H9 (cell line): ENCODE data around the gene WDR82. TPM values are rescaled to one million over a fixed set of nuclear protein-coding genes. Genes with fewer than 3 reads are reported as not detected.

Experiments
- DNase-seq: peaks from one replicate; pipeline ENCODE4 v3.0.0-alpha.2; 2017
- H2AFZ ChIP-seq: one replicate; pipeline ENCODE4 v1.6.1; 2013; ENCODE audit warnings: mild to moderate bottlenecking, low read length, control low read depth, moderate library complexity
- H2AK5ac ChIP-seq: 2 replicates; pipeline ENCODE4 v1.6.1; 2013; ENCODE audit warnings: low read length, control low read depth, mixed read lengths; ENCODE audit not compliant: insufficient read length
- H2BK120ac ChIP-seq: one replicate; pipeline ENCODE4 v1.6.1; 2013; ENCODE audit warnings: low read depth, mild to moderate bottlenecking, low read length, control low read depth, inconsistent platforms; ENCODE audit not compliant: poor library complexity, severe bottlenecking
- H2BK12ac ChIP-seq: 2 replicates; pipeline ENCODE4 v1.6.1; 2013; ENCODE audit warnings: low read length, control low read depth, mixed read lengths, low read depth; ENCODE audit not compliant: insufficient read length
- H2BK15ac ChIP-seq: 2 replicates; pipeline ENCODE4 v1.6.1; 2013; ENCODE audit warnings: low read depth, low read length, control low read depth
- H2BK20ac ChIP-seq: one replicate; pipeline ENCODE4 v1.6.1; 2013; ENCODE audit warnings: low read depth, mild to moderate bottlenecking, low read length, control low read depth, inconsistent platforms; ENCODE audit not compliant: poor library complexity, severe bottlenecking
- H2BK5ac ChIP-seq: 2 replicates; pipeline ENCODE4 v1.6.1; 2013; ENCODE audit warnings: low read length, control low read depth, mixed read lengths; ENCODE audit not compliant: insufficient read length
- H3K14ac ChIP-seq: 2 replicates; pipeline ENCODE4 v1.6.1; 2013; ENCODE audit warnings: low read length, control low read depth; ENCODE audit not compliant: insufficient read depth
- H3K18ac ChIP-seq: 2 replicates; pipeline ENCODE4 v1.6.1; 2013; ENCODE audit warnings: low read depth, mild to moderate bottlenecking, mixed read lengths, low read length, control low read depth; ENCODE audit not compliant: insufficient read length
- H3K23ac ChIP-seq: 2 replicates; pipeline ENCODE4 v1.6.1; 2013; ENCODE audit warnings: low read length, control low read depth, mixed read lengths, low read depth; ENCODE audit not compliant: insufficient read length
- H3K23me2 ChIP-seq: 2 replicates; pipeline ENCODE4 v1.6.1; 2013; ENCODE audit warnings: low read depth, mild to moderate bottlenecking, mixed read lengths, low read length, control low read depth; ENCODE audit not compliant: insufficient read length, poor library complexity, severe bottlenecking
- H3K27ac ChIP-seq: 2 replicates; pipeline ENCODE4 v1.5.1; 2013; ENCODE audit warnings: low read length, control low read depth, mixed read lengths, low read depth; ENCODE audit not compliant: insufficient read length
- H3K27me3 ChIP-seq: 2 replicates; pipeline ENCODE4 v1.6.1; 2013; ENCODE audit warnings: low read length, control low read depth, inconsistent platforms; ENCODE audit not compliant: insufficient read depth
- H3K4ac ChIP-seq: 2 replicates; pipeline ENCODE4 v1.6.1; 2013; ENCODE audit warnings: low read depth, mild to moderate bottlenecking, control low read depth, inconsistent platforms, low read length, moderate library complexity
- H3K4me1 ChIP-seq: 2 replicates; pipeline ENCODE4 v1.6.1; 2013; ENCODE audit warnings: low read length, control low read depth, inconsistent platforms; ENCODE audit not compliant: insufficient read depth
- H3K4me2 ChIP-seq: 2 replicates; pipeline ENCODE4 v1.6.1; 2013; ENCODE audit warnings: low read length, control low read depth, mixed read lengths; ENCODE audit not compliant: insufficient read length, insufficient read depth
- H3K56ac ChIP-seq: 2 replicates; pipeline ENCODE4 v1.6.1; 2013; ENCODE audit warnings: low read depth, mild to moderate bottlenecking, mixed read lengths, low read length, control low read depth; ENCODE audit not compliant: insufficient read length
- H3K79me1 ChIP-seq: 2 replicates; pipeline ENCODE4 v1.6.1; 2013; ENCODE audit warnings: low read depth, mild to moderate bottlenecking, moderate library complexity, low read length, control low read depth, inconsistent platforms; ENCODE audit not compliant: insufficient read depth, poor library complexity, severe bottlenecking
- H3K79me2 ChIP-seq: 2 replicates; pipeline ENCODE4 v1.6.1; 2013; ENCODE audit warnings: low read length, control low read depth, inconsistent platforms; ENCODE audit not compliant: insufficient read depth
- H3K9ac ChIP-seq: 2 replicates; pipeline ENCODE4 v1.6.1; 2013; ENCODE audit warnings: low read length, control low read depth, mixed read lengths; ENCODE audit not compliant: insufficient read length; ENCODE audit errors: extremely low read depth
- H3K9me3 ChIP-seq: one replicate; pipeline ENCODE4 v1.6.1; 2013; ENCODE audit warnings: low read depth, low read length, inconsistent platforms; ENCODE audit not compliant: control insufficient read depth
- H3T11ph ChIP-seq: one replicate; pipeline ENCODE4 v1.6.1; 2013; ENCODE audit warnings: mild to moderate bottlenecking, low read length, control low read depth, inconsistent platforms
- H4K20me1 ChIP-seq: one replicate; pipeline ENCODE4 v1.6.1; 2013; ENCODE audit not compliant: control insufficient read depth, insufficient read length, insufficient read depth
- H4K5ac ChIP-seq: 2 replicates; pipeline ENCODE4 v1.6.1; 2013; ENCODE audit warnings: low read depth, mild to moderate bottlenecking, mixed read lengths, low read length, control low read depth; ENCODE audit not compliant: insufficient read length
- H4K8ac ChIP-seq: replicated peaks from 2 replicates; pipeline ENCODE4 v1.6.1; 2013; ENCODE audit warnings: low read length, control low read depth, mixed read lengths, low read depth; ENCODE audit not compliant: insufficient read length
- H4K91ac ChIP-seq: 2 replicates; pipeline ENCODE4 v1.6.1; 2013; ENCODE audit warnings: low read depth, mild to moderate bottlenecking, moderate library complexity, mixed read lengths, low read length, control low read depth; ENCODE audit not compliant: insufficient read length
- H3K27ac Mint-ChIP-seq, 3 experiments: 2 replicates in 2 of 3; 3 replicates in 1 of 3; pipeline ENCODE4 v1.8.0; 2020 to 2021; ENCODE audit warnings: mixed read lengths in 3 of 3, mild to moderate bottlenecking in 1 of 3, moderate library complexity in 1 of 3
- H3K27me3 Mint-ChIP-seq: 2 replicates; pipeline ENCODE4 v1.8.0; 2021; ENCODE audit warnings: low read depth, mild to moderate bottlenecking, moderate library complexity, mixed read lengths
- H3K36me3 Mint-ChIP-seq, 3 experiments: 2 replicates in 2 of 3; 3 replicates in 1 of 3; pipeline ENCODE4 v1.8.0; 2020 to 2021; ENCODE audit warnings: low read depth in 3 of 3, mixed read lengths in 3 of 3; ENCODE audit not compliant: insufficient read depth in 1 of 3
- H3K4me1 Mint-ChIP-seq, 2 experiments: 2 replicates each; pipeline ENCODE4 v1.8.0; 2020; ENCODE audit warnings: mixed read lengths in 2 of 2
- H3K4me3 Mint-ChIP-seq, 2 experiments: 2 replicates in 1 of 2; 3 replicates in 1 of 2; pipeline ENCODE4 v1.8.0; 2020 to 2021; ENCODE audit warnings: mild to moderate bottlenecking in 2 of 2, mixed read lengths in 2 of 2, moderate library complexity in 1 of 2
- H3K9me3 Mint-ChIP-seq, 2 experiments: 2 replicates in 1 of 2; 3 replicates in 1 of 2; pipeline ENCODE4 v1.8.0; 2020; ENCODE audit warnings: mild to moderate bottlenecking in 2 of 2, mixed read lengths in 2 of 2, moderate library complexity in 1 of 2
- CTCF ChIP-seq: fragments of 200-600 bp; sonication (generic); conservative IDR thresholded peaks from 3 replicates; pipeline ENCODE4 v1.8.0; 2021; ENCODE audit warnings: antibody characterized with exemption, mild to moderate bottlenecking
- WGBS: extraction: QIAGEN DNeasy Blood & Tissue Kit; methylation state at CpG from one replicate; pipeline ENCODE4 v1.1.7; 2013; ENCODE audit warnings: missing lambda C conversion rate, low lambda C conversion rate, mixed read lengths; ENCODE audit not compliant: insufficient read length; ENCODE audit errors: extremely low coverage; 5-methylcytosine and 5-hydroxymethylcytosine counted together
- total RNA-seq: library from RNA; stranded (reverse); gene quantifications from 2 replicates; pipeline ENCODE4 v1.2.1, GENCODE V29; 2021

WDR82 gene
- total RNA-seq, 1 experiment from 2014 or later, result 83.1 TPM

GRCh38 chr3:52311576-52312119, 33.2 kb upstream of the WDR82 start:
- Histone ChIP-seq H4K8ac (no peak overlapping the region), H3K23ac (no peak overlapping the region), H4K91ac (no peak overlapping the region), H3K9me3 (no peaks in the 10 kb centered on the region), H3K4me1 (no peaks in the 10 kb centered on the region), H3K56ac (no peak overlapping the region), H3K23me2 (no peaks in the 10 kb centered on the region), H2BK12ac (no peak overlapping the region), H2AFZ (no peak overlapping the region), H3K9ac (no peak overlapping the region), H2BK20ac (no peak overlapping the region), H2BK15ac (no peak overlapping the region), H2AK5ac (no peak overlapping the region), H3K4me2 (no peak overlapping the region), H3K14ac (no peak overlapping the region), H2BK120ac (no peak overlapping the region), H3K27me3 (no peaks in the 10 kb centered on the region), H4K20me1 (no peaks in the 10 kb centered on the region), H3K18ac (no peak overlapping the region), H4K5ac (no peak overlapping the region), H3K79me1 (no peaks in the 10 kb centered on the region), H2BK5ac (no peak overlapping the region), H3K79me2 (no peaks in the 10 kb centered on the region), H3K27ac (no peak overlapping the region), H3T11ph (no peak overlapping the region), H3K4ac (no peak overlapping the region)
- H3K9me3 Mint-ChIP-seq, result no peaks in the 10 kb centered on the region
- no peak for DNase-seq
- no peak overlapping the region for H3K27ac Mint-ChIP-seq
- H3K4me1 Mint-ChIP-seq, result peaks cover 0 to 5% of the 10 kb centered on the region in 2 experiments; a peak in 2 of 4 replicates
- no peak for TF ChIP-seq CTCF
- H3K4me3 Mint-ChIP-seq, result no peak overlapping the region
- H3K36me3 Mint-ChIP-seq, result no peaks in the 10 kb centered on the region; a peak in 1 of 7 replicates
- no CpG with 5 or more reads among the region's 9 CpGs for WGBS
- peaks cover 22% of the 10 kb centered on the region for H3K27me3 Mint-ChIP-seq
